HG02852 (cell line): ENCODE results near the gene MCF2L2.

ENCODE experiments used
- ATAC-seq: cut with Tn5 transposase; IDR thresholded peaks from one replicate; pipeline ENCODE4 v1.9.1; 2021; ENCODE audit warnings: mild to moderate bottlenecking, moderate library complexity; ENCODE audit not compliant: unreplicated experiment

MCF2L2 gene

DNA sequence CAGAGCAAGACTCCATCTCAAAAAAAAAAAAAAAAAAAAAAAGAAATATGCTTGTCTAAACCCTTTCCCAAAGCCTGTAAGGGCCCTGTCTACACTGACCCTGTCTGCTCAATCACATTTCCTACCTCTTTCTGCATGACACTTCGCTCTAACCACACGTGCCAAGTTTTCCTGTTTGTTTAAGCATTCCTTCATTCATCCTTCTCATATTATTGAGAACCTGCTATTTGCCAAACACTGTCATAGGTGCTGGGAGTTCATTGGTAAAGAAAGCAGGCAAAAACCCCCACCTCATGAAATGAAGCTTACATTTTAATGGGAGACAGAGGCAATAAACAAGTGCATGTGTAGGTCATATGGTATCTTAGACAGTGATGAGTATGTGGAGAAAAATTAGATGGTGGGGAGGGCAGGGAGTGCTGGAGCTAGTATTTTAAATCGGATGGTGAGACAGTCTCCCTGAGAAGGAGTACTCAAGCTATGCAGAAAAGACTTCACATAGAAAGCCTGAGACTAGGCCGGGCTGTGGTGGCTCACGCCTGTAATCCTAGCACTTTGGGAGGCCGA lies 127.3 kb downstream of the MCF2L2 start:
- no peak for ATAC-seq

DNA sequence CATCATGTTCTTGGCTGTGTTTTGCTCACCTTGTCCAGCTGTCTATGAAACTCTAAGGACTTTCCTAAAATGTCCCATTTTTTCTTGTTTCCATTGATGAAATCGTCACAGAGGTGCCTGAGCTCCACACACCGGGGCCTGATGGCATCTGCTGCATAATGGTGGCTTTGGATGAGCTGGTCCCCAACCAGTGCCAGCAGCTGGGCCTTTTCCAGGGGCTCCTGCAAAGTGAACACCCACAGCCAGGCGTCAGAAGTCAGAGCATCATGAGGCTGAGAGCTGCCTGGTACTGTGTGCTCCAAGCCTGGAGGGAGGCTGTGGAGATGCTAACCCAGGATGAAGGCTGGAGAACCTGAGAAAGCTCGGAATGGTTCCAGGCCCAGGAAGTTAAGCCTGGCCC lies 128.4 kb downstream of the MCF2L2 start:
- no peak for ATAC-seq

DNA sequence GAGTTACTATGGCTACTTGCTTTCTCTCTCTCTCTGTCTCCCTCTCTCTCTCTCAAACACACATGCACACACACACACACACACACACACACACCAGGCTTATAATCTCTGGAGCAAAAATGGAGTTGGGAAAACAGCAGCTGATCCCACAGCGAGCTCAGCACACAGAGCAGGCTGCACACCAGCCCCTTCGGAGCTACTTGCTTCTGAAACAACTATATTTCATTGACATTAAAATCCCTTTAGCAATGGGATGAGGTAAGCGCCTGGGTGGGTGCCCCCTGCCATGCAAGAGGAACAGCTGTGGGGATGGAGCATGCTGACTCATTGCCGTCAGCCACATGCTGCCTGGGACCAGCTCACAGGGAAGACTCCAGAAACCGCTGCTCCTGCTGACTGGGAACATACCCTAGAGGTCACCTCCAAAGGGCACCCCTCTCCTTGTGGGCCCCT lies 129.7 kb downstream of the MCF2L2 start:
- ATAC-seq, result no peak

DNA sequence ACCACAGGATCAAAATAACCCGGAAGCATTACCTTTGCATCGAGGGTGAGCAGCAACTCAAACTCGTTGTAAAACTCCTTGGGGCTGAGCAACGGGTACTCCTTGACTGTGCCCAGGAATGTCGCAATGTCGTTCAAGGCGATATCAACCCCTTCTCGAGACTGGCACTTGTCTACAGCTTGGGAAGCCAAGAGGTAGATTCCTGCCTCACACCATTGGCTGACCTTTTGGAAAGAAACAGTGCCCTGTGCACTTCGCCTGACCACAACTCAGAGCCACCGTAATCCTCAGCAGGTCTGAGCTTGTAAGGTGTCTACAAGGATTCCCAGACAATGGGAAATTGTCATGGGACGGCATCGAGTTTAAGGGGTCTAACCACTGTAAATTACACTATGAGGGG lies 131.5 kb downstream of the MCF2L2 start:
- no peak for ATAC-seq

DNA sequence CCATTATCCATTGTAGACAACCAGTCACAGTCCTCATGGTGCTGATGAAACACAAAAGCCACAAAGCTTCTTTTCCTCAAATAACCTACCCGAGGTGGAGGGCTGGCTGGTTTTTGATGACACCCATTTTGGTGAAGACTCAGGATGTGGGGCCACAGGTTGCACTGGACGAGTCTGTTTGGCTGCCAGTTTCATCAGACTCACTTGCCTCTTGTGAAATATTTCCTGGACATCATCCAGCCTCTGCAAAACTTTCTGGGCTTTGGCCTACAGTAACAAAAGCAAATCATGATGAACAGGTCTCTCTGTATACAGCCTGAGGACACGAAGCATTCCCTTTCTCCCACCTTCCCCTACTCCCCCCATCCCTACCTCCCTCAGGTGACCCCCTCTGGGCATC lies 133.2 kb downstream of the MCF2L2 start:
- no peak for ATAC-seq

DNA sequence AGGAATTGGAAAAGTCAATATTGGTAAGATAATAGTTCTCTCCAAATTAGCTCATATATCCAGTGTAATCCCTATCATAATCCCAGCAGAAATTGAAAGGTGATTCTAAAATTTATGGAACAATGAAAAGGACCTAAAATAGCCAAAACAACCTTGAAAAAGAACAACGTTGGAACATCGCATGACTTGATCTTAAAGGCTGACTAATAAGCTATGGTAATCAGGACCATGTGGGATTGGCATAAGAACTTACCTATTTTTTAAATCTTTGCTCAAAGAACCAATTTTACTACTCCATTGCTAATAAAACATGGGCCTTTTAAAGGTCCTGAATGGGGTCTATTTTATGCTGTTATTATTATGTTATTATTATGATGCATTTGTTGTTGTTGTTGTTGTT lies 134.5 kb downstream of the MCF2L2 start:
- no peak for ATAC-seq

DNA sequence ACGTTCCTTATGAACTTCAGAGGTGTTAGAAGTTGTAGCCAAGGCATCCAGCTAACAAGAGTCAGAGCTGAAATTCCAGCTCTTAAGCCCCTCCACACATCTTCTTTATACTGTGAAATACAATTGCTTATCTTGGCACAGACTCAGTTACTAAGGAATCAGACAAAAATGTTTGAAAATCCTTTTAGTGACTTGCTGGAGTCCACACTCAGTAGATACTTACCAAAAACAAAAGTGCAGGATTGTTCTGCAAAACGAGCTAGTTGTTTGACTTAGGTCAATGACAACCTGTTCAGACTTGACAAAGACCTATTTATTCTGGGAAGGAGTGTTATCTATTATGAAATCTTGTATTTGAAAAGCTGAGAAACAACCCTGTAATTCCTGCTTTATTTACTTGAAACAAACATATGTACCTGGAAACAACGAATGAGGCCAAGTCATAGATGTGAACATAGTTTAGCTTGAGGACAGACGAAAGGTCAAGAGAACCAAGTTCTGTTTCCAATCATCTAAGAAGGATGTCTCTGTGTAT lies 136.9 kb downstream of the MCF2L2 start:
- ATAC-seq, result no peak

DNA sequence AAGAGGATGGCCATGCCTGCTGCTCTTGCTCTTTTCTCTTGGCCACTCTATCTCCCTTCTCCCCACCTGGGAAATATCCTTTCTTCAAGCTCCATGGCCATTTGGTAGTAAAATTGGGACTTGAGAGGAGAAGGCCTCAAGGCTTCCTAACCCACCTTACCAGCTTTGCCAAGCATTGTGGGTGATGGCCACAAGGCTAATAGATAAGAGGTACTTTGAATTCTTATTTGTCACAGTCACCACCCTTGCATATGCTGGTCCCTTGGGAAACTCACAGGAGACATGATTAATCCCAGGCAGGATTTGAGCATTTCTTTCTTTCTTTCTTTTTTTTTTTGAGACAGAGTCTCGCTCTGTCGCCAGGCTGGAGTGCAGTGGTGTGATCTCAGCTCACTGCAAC lies 138.2 kb downstream of the MCF2L2 start:
- no peak for ATAC-seq

DNA sequence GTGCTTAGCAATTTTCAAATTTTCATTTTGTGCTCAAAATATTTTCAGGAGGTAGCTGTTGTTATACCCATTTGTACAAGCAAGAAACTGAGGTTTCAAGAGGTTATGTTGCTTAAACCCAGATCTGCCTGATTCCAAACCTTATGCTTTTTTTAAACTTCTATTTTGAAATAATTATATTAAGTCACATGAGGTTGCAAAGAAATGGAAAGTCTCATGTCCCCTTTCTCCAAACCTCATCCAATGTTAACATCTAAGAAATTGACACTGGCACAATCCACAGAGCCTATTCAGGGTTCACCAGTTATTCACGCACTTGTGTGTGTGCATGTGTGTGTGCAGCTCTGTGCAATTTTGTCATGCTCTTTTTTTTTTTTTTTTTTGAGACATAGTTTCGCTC lies 140.3 kb downstream of the MCF2L2 start:
- ATAC-seq, result no peak

DNA sequence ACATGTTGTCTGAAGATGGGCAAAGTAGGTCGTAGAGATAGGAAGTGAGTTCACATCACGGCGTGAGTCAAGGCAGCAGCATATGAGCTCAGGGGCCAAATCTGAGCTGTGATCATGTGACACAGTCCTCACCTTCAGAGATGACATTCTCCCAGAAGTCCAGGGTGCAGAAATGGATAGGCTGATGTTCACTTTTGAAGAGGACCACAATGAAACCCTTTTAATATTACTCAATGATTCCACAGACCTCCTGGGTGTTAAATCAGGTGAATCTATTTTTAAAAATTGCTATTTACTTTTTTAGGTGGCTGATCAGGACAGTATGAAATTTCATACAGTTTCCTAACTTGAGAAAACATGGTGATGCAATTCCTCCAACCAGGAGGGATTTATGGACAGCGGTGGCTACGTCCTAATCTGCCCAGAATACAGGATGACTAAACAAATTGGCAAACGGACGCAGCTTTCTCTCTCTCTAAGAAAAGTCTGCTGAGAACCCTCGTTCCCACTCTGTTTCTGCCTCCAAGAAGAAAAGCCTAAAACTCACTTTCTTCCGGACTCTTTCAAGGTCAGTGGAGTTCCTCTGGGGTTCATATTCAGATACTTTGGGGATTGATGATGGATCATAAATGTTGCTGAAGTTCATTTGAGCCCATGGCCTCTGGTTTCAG lies 141.0 kb downstream of the MCF2L2 start:
- no peak for ATAC-seq

DNA sequence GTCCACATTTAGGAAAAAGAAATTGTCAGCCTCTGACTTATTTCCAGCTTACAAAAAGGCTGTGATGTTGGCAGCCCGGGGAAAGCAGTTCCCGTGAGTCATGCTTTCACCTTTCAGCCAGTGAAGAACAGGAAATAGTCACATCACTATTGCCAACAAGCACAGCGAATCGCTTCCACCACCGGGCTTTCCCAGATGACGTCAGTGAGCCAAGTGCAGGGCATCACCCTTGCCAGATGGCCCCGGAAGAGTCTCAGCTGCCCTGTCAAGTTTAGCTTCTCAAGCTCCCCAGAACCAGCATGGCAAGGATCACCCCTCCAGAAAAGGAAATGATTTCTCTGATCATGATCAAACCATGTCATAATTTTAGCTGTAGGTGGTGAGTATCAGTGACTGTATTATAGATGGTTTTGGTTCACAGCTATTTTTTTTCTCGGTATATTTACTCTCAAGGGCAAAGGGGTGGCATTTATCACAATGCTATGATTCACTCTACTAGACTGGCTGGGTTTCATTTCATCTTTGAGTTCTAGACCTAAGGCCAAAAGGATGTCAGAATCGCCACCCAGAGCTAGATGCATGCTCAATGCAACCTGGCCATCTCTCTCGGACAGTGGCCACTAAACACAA lies 142.5 kb downstream of the MCF2L2 start:
- peak; percentile 96 for ATAC-seq

DNA sequence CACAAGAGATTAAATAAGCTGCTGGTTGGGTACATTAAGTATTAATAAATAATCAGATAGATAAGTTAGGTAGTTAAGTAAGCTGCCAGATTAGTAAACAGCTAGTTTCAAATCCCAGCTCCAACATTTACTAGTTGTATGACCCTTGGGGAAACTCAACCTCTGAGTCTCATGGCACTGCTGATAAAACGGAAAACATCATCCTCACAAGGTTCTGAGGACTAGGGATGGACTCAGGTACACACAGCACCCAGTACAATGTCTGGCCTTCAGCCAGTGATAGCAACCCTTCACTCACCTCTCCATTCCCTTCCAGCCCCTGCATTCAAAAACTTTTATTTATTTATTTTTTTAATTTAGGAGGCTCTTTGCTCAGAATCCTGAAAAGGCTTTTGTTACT lies 143.1 kb downstream of the MCF2L2 start:
- no peak for ATAC-seq

DNA sequence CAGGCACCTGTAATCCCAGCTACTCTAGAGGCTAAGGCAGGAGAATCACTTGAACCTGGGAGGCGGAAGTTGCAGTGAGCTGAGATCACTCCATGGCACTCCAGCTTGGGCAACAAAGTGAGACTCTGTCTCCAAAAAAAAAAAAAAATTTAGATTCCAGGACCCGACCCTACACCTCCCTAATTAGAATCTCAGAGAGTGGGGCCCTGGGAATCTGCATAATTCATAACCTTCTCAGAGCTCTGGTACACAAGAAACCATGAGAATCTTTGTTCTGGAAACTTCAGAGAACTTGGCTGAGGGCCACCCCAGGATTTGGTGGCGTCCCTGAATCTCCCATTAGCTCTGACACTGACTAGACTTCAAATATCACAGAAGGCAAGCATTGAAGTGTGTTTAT lies 143.8 kb downstream of the MCF2L2 start:
- ATAC-seq, result no peak

DNA sequence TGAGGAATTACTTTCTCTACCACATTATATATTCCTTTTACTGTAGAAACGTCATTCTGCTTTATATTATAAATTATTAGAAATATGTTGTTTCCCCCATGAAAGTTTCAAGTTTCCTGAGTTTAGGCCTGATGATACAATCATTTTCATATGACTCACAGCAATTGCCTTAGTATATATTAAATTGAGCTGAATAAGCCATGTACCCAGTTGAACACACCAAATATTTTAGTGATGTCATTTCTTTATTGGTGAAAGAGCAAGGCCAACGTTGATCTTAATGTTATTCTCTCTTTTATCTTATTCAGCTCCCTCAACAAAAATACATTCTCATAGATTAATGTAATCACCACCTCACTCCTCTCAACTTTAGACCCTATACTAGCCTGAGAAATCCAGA lies 144.5 kb downstream of the MCF2L2 start:
- no peak for ATAC-seq

DNA sequence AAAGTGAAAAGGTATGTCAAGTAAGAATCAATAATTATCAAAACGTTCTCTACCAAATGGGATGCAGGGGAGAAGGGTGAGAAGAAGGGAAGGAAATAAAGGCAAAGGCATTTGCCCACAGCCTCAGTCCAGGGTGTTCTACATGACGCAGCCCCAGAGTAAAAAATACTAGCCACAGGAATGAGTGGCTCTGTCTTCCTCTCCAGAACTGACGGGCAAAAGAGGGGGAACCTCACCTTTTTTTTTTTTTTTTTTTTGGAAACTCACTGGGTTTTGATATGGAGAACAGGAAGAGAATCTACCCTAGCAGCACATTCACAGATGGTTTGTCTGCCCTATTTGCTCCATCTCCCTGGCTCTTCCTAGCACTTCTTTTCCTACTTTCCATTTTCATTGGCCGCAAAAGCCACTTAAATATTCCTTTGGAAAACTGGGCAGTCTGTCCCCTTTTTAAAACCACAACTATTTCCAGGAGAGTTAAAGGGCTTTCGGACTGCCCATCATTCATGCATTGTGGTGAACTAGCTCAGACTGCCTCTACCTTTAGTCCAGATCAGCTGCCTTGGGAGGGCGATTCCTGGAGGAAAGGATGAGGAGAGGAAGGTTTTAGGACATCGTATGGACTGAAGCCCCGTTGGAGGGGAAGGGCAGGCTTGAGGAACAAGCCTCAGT lies 147.2 kb downstream of the MCF2L2 start:
- no peak for ATAC-seq

DNA sequence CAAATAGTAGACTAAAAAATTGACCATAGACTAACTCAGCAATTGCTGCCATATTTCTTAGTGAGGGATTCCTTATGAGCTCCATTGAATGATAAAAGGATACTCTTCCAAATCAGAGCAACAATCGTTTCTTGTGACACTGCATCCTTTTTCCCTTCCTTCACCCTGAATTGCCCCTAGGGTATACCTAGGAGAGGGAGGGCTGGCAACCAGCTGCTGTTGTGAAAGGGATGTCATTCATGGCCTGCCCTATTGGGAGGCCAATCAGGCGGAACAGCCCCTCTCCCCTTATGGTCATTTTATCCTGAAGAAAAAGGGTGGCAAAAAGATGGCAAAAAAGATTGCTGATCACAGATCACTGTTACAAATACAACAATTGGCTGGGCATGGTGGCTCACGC lies 149.0 kb downstream of the MCF2L2 start:
- ATAC-seq, result no peak

DNA sequence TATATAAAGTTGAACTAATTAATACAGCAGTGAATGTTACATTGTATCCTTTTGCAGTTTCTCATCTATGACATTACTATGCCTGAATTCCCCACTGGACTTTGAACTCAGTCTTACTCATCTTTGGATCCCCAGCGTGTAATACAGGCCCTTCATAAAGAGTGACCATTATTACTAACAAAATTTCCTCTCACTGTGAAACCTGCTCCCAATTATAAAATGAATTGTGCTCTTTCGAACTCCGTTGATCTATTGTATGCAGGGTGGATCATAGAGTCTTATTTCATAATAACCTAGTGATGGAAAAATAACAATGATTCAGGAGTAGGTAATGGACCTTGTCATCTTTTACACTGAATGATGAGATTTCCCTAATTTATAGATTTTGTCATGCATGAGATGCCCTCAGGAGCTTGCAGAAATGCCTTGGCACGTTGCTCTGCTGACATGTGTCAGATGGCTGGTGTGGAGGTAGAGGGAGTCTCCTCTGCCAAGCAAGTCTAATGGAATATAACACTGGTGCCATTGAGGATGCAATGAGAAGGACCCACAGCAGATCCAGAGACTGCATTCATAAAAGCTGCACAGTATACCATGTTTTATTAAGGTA lies 149.8 kb downstream of the MCF2L2 start:
- no peak for ATAC-seq

DNA sequence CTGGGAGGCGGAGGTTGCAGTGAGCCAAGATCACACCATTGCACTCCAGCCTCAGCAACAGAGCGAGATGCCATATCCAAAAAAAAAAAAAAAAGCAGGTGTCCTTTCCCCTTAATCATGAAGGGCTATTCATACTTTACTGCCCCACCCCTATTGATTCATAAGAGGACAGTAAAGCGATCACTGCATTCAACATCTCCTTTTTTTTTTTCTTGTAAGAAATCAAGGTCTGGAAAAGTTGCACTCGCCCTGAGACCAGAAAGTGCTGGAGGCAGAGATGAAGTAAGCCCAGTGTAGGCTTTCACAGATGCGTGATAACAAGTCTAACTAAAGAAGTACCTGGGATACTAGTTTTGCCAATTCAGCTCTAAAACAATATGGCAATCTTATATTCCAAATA lies 151.2 kb downstream of the MCF2L2 start:
- ATAC-seq, result no peak

DNA sequence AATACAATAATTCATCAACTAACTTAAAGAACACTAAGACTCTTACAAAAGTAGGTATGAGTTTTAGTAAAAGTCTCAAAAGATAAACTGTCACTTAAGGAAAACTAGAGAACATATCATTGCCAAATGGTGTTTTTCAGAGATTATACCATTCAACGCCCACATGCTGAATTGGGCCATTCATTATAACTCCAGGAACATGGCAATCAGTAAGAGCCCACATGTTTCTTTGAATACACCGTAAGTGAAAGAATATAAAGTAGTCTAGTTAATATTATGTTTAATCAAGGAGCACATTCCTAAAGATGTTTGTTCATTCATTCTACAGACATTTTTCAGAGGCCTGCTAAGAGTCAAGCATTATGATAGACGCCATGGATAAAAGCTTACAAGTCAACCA lies 152.5 kb downstream of the MCF2L2 start:
- ATAC-seq, result no peak

DNA sequence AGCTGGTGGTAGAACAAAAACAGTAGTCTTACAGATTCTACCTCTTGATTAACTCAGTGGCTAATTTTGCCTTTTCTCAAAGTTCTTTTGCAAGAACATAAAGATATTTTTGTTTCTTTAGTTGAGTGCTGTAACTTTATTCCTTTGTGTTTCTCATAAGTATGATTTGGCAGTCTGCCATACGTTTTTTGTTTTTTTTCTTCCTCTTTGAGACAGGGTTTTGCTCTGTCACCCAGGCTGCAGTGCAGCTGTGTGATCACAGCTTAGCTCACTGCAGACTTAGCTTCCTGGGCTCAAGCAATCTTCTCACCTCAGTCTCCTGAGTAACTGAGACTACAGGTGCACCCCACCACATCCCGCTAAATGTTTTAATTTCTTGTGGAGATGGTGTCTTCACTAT lies 153.0 kb downstream of the MCF2L2 start:
- ATAC-seq, result no peak

DNA sequence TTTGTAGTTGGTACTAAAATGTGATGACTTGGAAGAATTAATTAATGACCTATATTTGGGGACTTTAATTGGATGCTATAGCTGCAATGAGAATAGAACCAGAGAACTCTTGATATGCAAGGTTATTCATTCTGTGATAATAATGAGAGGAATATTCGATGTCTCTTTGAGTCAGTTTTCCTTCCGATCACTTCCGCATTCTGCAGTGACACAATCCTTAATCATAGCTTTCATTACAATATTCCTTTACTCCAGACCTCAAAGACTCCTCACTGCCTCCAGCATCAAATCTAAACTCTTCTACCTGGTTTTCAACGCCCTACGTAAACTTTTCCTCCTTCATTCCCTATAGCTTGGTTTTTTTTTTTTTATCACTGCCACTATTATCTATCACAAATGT lies 153.8 kb downstream of the MCF2L2 start:
- no peak for ATAC-seq
